T47D (cell line): ENCODE results near the gene RBPJ.

Source experiments
- DNase-seq, 2 experiments: peaks; one replicate each; pipeline versions ENCODE4 v3.0.0 to v3.0.0-alpha.2; 2011 to 2012; ENCODE audit warnings: low read depth in 1 of 2, low spot score in 1 of 2
- JUND ChIP-seq: IDR thresholded peaks from 2 replicates; pipeline ENCODE4 v1.6.1; 2012; ENCODE audit warnings: low read depth
- in situ Hi-C: cut with HindIII; loops from 2 replicates; pipeline ENCODE4 v1.10.0; 2016; ENCODE audit warnings: low sequenced_read_pairs, low pct_unique_long_range_greater_than_20kb

Gene RBPJ

DNA sequence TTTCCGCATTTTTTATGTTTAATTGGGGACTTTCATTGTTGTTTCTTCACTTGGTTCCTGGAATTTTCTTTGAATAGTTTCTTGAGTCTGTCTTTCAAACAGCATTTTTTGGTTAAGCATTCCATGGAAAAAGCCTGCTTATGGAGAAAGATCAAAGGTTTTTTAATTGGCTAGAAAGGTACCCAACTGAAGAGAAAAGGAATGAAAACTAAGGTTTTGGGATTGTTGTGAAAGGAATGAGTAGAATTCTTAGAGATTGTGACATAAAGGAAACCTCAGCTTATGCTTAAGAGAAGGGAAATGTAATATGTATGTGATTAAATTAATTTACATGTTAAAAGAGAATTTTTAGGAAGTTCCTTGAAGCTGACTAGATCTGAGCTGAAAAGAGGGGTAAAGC, 86.7 kb downstream of the RBPJ start:
- no peak for TF ChIP-seq JUND
- no peak for DNase-seq
- in situ Hi-C loops, result no loop called here

- in situ Hi-C loops, result no loop called here
- TF ChIP-seq JUND, result no peak
- DNase-seq, result peak; percentile 9 to 61
These were observed 89.8 kb downstream of the RBPJ start for GRCh38 chr4:26410385-26411293.

DNA sequence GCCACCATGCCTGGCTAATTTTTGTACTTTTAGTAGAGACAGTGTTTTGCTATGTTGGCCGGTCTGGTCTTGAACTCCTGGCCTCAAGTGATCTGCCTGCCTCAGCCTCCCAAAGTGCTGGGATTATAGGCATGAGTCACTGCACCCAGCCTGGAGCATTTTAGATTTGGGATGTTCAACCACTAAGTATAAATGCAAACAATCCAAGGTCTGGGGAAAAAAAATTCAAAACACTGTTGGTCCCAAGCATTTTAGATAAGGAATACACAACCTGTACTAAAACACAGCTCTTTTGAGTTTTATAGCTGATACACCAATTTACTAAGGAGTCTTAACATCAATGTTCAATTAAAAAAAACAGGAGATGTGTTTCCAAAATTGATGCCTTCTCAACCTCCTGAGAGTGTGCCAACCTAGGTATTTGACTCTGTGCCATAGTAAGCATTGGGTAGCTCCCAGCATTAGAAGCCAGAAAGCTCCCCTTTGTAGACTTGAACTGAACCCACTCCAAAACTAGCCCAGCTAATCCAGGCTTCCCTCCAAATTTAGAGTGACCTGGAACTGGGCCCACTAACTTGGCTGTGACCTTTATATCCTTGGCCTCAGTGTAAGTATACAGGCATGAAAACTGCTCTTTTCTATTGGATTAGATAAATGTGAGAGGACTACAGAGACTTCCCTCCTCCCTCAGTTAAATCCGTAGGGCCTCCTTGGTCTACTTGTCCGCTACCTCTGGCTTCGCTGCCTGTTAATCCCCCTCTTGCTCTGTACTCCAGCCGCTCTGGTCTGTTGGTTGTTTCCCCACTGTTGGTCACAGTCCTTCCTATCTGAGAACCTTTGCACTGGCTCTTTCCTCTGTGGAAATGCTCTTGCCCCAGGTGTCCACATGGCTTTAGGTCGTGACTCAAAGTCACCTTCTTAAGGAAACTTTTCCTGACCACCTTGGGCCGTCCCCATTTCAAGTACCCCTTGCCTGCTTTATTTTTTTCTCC, 91.9 kb downstream of the RBPJ start:
- in situ Hi-C loops, result no loop called here
- TF ChIP-seq JUND, result no peak
- DNase-seq, result no peak

DNA sequence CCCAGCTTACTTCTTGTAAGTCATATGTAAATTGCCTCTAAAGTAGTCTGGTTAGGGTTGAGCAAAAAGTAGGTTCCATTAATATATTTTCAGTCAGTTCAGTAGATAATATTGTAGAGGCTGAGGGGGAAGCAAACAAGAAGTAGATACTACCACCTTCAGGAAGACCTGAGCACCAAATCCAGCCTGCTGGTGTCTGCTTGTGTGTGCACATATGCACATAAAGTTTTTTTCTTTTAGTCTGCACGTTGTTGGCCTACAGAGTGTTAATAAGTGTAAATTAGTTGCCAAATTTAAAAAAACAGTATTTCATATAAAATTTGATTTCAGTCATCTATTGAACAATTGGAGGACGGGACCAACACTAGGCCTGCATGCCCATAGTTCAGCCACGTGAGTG, 92.8 kb downstream of the RBPJ start:
- no peak for TF ChIP-seq JUND
- DNase-seq, result no peak
- in situ Hi-C loops, result no loop called here

- in situ Hi-C loops, result no loop called here
- no peak for TF ChIP-seq JUND
- no peak for DNase-seq
These were observed 97.3 kb downstream of the RBPJ start for GRCh38 chr4:26418107-26418506.

DNA sequence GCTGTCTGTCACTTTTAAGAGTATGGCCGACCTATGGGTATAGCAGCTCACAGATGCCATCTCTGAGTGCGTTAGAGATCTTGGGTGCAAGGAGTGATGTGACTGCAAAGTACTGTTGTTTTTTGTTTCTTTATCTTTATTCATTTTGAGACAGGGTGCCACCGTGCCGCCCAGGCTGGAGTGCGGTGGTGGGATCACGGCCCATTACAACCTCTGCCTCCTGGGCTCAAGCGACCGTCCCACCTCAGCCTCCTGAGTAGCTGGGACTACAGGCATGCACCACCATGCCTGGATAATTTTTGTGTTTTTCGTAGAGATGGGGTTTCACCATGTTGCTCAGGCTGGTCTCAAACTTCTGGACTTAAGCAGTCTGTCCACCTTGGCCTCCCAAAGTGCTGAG, 98.0 kb downstream of the RBPJ start:
- TF ChIP-seq JUND, result no peak
- in situ Hi-C loops, result no loop called here
- no peak for DNase-seq

GRCh38 chr4:26420438-26420837, 99.6 kb downstream of the RBPJ start:
- no peak for TF ChIP-seq JUND
- DNase-seq, result no peak
- in situ Hi-C loops, result no loop called here

GRCh38 chr4:26420913-26421312, 100.1 kb downstream of the RBPJ start:
- in situ Hi-C loops, result no loop called here
- TF ChIP-seq JUND, result no peak
- DNase-seq, result no peak

DNA sequence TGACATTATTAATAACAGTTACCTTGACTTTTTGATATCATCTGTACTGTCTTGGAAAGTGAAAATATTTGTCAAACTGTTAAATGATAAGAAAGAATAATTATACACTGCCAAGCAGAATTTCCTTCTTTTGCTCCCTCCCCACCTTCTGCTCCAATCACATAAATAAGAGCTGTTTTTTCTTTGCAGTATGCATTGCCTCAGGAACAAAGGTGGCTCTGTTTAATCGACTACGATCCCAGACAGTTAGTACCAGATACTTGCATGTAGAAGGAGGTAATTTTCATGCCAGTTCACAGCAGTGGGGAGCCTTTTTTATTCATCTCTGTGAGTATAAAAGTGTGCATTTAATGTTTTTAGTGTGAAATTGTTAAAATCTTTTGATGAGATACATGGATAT, 103.3 kb downstream of the RBPJ start:
- TF ChIP-seq JUND, result no peak
- no peak for DNase-seq
- in situ Hi-C loops, result no loop called here

GRCh38 chr4:26424838-26425237, 104.0 kb downstream of the RBPJ start:
- no peak for DNase-seq
- in situ Hi-C loops, result no loop called here
- TF ChIP-seq JUND, result no peak

- no peak for DNase-seq
- no peak for TF ChIP-seq JUND
- in situ Hi-C loops, result no loop called here
These were observed 105.1 kb downstream of the RBPJ start for GRCh38 chr4:26425953-26426352.

DNA sequence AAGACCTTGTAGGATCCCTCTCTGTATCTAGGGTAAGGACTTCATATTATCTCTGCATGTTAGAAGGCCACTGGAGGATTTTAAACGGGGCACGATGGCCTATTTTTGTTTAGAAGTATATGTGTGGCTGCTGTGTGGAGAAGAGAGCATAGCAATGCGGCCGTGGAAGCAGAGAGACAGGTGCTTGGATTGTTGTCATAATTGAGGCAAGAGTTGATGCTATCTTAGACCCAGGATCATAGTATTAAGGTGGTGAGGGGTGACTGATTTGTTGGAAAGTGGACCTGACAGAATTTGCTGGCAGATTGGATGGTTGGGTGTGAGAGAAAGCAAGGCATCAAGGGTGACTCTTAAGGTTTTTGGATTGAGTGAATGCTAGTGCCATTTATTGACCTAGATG, 106.1 kb downstream of the RBPJ start:
- in situ Hi-C loops, result no loop called here
- DNase-seq, result no peak
- no peak for TF ChIP-seq JUND

DNA sequence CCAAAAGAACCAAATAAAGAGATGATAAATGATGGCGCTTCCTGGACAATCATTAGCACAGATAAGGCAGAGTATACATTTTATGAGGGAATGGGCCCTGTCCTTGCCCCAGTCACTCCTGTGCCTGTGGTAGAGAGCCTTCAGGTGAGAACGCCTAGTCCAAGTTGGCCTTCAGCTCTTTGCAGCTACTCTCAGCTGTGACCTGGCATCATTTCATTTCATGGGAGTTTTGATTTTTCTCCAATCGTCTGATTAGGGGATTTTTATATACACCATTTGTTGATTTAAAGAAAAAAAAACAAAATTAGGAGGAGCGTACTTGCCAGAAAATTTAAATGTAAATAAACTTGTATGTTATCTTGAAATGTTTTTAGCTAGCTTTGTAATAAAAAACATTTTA, 109.1 kb downstream of the RBPJ start:
- in situ Hi-C loops, result no loop called here
- no peak for DNase-seq
- TF ChIP-seq JUND, result no peak
